ENCODE results near the gene MPRIP.

- TF ChIP-seq CTCF (tag by site-specific recombination; IDR thresholded peaks at IDR 0.05) (no peak), SALL2 (tag by site-specific recombination; IDR thresholded peaks at IDR 0.05; ENCODE audit: borderline replicate concordance) (no peak), ZNF701 (tag by site-specific recombination; IDR thresholded peaks at IDR 0.05) (no peak), TCF7L2 (IDR thresholded peaks at IDR 0.05; ENCODE audit: borderline replicate concordance, low read depth, low read length) (no peak), ZNF571 (tag by site-specific recombination; IDR thresholded peaks at IDR 0.05) (no peak), ZNF19 (tag by site-specific recombination; IDR thresholded peaks at IDR 0.05; ENCODE audit: low read depth) (no peak), ZNF629 (tag by site-specific recombination; IDR thresholded peaks at IDR 0.05) (no peak), REPIN1 (tag by site-specific recombination; IDR thresholded peaks at IDR 0.05; ENCODE audit: low read depth) (no peak), ZNF548 (tag by site-specific recombination; IDR thresholded peaks at IDR 0.05) (no peak)
Measured at GRCh38 chr17:17157041-17157440, 114.8 kb downstream of the MPRIP start.
